GM19099 (cell line): Measurements from ENCODE around the gene MSI2.

Source experiments
- POLR2A ChIP-seq: IDR thresholded peaks from 3 replicates; pipeline ENCODE4 v1.6.1; 2011; ENCODE audit warnings: low read depth; ENCODE audit not compliant: insufficient read length; ENCODE audit errors: extremely low read depth

The MSI2 gene

GRCh38 chr17:57532556-57532955, 276.2 kb downstream of the MSI2 start:
- TF ChIP-seq POLR2A: no peak

- TF ChIP-seq POLR2A: no peak
Observed at GRCh38 chr17:57532966-57533365, 276.6 kb downstream of the MSI2 start.

GRCh38 chr17:57533684-57534305, 277.5 kb downstream of the MSI2 start:
- TF ChIP-seq POLR2A: no peak

GRCh38 chr17:57534863-57535248, 278.5 kb downstream of the MSI2 start:
- no peak for TF ChIP-seq POLR2A

GRCh38 chr17:57535249-57535966, 279.1 kb downstream of the MSI2 start:
- TF ChIP-seq POLR2A: no peak

- TF ChIP-seq POLR2A: no peak
Observed at GRCh38 chr17:57536289-57536688, 280.0 kb downstream of the MSI2 start.

- no peak for TF ChIP-seq POLR2A
Observed at GRCh38 chr17:57536789-57537523, 280.6 kb downstream of the MSI2 start.

- TF ChIP-seq POLR2A: no peak
Observed at GRCh38 chr17:57537524-57538410, 281.4 kb downstream of the MSI2 start.

- no peak for TF ChIP-seq POLR2A
Observed at GRCh38 chr17:57538736-57539456, 282.6 kb downstream of the MSI2 start.

GRCh38 chr17:57539529-57540301, 283.4 kb downstream of the MSI2 start:
- no peak for TF ChIP-seq POLR2A

GRCh38 chr17:57540596-57540995, 284.3 kb downstream of the MSI2 start:
- no peak for TF ChIP-seq POLR2A

GRCh38 chr17:57541049-57541448, 284.7 kb downstream of the MSI2 start:
- TF ChIP-seq POLR2A: no peak
